Right hindlimb (tissue), 1 donor: Measurements from ENCODE around the gene RPGRIP1L.
"Not testable (repeated sequence)": the region's sequence is repeated elsewhere in the genome, so short reads cannot be mapped to it uniquely, and the experiment has no call there.

ENCODE experiments used
- DNase-seq: peaks from one replicate; pipeline ENCODE4 v3.0.0-alpha.2; 2018

The RPGRIP1L gene

DNA sequence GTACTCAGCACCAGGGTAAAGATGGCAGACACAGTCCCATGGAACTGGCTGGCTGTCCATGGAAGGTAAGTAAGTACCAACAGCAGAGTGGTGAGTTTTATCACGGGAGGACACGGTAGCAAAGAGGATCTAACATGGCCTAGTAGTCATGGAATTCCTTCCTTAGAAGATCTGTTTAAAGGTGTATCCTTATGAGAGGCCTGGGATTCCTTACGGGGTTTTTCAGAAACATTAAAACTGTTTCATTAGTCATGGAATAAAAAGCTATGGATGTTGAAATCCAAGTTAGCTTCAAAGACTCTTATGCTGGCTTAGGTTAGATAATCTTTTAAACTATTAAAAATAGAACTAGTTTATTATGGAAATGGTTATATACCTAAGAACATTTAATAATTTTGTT lies 7.7 kb upstream of the RPGRIP1L start:
- no peak for DNase-seq

DNA sequence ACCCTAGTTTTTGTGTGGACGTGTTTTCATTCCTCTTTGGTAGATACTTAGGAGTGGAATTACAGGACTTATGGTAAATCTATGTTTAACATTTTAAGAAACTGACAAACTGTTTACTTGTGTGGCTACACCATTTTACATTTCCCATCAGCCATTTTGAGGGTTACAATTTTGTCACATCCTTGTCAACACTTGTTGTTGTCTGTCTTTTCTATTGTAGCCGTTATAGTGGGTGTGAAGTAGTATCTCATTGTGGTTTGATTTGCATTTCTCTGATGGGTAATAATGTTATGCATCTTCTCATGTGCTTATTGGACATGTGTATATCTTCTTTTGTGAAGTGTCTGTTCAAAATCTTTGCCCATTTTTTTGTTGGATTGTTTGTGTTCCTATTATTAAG lies 4.8 kb upstream of the RPGRIP1L start:
- no peak for DNase-seq

DNA sequence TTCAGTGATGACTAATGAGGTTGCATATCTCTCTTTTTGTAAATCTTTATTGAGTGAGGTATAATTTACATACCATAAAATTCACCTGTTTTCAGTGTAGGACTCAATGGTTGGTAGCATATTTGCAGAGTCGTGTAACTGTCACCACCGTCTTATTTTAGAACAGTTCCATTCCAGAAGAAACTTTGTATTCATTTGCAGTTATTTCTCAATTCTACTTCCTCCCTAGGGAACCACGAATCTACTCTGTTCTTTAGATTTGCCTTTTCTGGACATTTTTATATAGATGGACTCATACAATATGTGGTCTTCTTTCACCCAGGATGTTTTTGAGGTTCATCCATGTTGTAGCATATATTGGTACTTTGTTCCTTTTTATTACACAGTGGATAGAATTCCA lies 4.0 kb upstream of the RPGRIP1L start:
- no peak for DNase-seq

DNA sequence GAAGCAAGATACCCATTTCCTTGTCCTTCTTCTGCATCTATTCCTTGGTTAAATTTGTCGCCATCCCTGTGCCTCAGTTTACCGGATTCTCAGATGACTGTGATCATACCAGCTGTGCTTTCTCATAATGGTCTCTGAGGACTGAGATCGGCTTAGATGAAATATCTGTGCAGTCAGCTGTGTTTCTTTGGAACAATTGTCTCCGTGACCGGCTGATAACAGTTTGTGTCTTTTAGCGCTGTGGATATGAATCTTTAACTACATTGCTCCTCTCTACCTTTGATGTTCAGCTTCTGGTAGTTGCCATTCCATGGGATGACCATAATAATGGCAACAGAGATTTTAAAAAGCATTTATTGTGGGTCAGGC lies 770 bp upstream of the RPGRIP1L start:
- peak; percentile 20 for DNase-seq

DNA sequence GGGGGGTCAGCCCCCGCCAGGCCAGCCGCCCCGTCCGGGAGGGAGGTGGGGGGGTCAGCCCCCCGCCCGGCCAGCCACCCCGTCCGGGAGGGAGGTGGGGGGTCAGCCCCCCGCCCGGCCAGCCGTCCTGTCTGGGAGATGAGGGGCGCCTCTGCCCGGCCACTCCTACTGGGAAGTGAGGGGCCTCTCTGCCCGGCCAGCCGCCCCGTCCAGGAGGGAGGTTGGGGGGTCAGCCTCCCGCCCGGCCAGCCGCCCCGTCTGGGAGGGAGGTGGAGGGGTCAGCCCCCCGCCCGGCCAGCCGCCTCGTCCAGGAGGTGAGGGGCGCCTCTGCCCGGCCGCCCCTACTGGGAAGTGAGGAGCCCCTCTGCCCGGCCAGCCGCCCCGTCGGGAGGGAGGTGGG lies 5.4 kb downstream of the RPGRIP1L start:
- DNase-seq: not testable (repeated sequence)

DNA sequence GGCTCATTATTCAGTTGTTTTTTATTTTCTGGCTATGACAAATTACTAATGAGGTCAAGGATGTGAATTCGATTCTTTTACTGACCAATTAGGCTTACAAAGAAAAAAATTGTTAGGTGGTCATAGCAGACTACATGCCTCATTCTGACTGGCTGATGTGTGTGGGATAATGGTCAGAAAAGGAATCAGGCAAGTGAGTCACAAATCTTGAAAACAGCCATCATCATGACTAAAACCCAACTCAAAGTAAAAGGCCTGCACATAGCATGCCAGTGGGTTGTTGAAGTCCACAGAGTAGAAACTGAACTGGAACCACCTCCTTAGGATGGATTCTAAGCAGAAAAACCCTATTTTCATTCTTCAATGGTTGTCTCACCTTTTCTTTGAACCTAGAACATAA lies 8.6 kb downstream of the RPGRIP1L start:
- no peak for DNase-seq

DNA sequence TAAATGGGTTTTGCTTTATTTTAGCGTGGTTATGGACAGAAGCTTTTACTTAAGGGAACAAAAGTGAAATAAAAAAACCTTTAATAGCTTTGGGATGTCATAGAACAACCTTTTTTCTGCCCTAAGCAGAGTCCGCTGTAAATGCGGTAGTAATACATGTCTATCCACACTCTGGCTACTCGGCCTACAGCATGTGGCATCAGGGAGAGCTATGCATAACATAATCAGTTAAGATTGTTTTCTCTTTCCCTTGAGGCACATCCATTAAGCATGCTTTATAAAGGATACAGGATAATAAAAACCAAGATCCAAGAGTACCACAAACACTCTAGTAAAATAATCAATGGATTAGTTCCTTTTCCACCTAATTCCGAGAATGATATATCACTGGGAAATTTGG lies 10.3 kb downstream of the RPGRIP1L start:
- DNase-seq: no peak

DNA sequence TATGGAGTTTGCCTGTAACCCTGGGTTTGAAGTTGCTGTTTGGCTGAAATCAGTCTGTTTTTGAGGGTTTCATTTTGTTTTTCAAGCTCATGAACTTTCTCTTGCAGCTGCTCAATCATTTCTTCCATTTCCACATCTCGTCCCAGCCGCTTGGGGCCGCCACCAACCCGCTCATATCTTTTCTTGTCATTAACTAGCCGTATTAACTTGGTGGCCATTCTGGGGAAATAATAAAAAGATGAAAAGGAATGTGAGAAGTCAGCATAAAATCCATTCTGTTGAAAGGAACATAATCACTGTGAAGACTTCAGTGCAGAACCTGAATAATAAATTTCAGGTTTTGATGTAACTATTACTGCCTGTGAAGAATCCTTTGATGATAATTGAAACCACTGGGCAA lies 11.5 kb downstream of the RPGRIP1L start:
- DNase-seq: no peak

DNA sequence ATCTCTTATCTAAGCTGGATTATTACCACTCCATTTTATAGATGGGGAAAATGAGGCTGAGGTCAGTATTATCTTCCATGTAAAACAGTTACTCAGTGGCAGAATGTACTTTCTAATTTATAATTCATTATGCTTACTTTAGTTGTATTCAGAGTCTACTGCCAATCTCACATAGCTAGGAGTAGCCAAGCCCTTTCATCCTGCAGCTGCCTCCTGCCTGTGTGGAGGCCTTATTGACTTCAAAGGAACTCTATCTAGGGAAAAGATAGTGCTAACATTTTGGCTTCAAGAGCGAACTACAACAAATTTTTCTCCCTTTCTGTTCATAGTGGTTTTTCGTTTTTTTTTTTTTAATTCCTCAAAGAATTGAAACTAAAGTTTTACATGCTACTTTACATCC lies 12.9 kb downstream of the RPGRIP1L start:
- no peak for DNase-seq

DNA sequence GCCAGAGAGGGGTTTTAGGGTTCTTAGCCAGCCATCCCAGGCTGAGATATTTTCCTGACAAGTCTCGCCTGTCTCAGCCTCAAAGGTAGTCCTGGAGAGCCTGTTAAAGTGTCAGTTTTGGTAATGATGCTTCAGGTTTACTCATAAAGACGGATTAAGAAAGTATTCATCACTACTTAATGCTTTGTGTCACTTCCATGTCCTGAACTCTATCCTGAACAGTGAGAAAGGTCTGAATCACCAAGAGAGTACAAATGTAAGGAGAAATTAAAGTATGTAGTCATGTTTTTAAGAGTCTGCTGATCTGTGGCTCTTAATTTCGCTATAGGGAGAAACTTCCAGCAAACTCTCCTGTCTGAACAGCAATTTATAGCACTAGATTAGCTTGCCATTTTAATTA lies 14.0 kb downstream of the RPGRIP1L start:
- no peak for DNase-seq

DNA sequence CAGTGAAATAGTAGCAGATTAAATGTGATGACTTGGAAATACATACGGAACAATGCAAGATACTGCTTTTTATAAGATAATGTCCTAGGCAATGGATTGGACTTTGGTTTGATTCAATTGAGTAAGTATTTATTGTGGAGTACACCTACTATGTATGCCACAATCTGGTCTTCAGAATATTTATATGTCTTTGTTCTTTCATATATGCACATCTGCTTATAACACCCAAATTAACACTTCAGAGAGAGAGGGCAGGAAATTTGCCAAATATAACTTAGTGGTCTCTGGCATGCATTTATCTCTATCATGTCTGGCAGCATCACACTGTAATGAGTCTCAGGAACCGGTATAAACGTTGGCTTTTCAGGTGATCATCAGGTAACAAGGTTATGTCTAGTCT lies 16.9 kb downstream of the RPGRIP1L start:
- DNase-seq: no peak

DNA sequence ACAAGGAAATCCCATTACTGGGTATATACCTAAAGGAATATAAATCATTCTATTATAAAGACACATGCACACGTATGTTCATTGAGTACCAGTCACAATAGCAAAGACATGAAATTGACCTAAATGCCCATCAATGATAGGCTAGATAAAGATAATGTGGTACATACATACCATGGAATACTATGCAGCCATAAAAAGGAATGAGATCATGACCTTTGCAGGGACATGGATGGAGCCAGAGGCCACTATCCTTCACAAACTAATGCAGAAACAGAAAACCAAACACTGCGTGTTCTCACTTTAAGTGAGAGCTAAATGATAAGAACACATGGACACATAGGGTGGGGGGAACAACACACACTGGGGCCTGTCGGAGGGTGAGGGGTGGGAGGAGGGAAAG lies 18.3 kb downstream of the RPGRIP1L start:
- not testable (repeated sequence) for DNase-seq

DNA sequence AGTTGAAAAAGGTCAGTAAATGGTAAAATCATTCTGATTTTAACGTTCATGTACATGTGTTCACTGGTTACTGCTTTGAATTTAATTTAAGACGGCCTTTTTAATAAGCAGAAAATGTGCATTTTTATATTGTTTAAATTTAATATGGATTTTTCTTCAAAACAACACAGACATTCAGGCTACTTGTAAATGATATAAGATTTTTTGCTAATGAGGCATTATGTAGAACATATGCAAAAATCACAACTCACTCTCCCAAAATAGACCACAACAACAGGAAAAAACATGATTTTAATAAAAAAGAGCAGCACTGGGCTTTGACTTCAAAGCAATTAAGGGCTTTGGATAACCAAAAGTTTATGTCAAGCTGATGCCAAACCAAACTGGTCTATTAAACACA lies 22.3 kb downstream of the RPGRIP1L start:
- DNase-seq: no peak

DNA sequence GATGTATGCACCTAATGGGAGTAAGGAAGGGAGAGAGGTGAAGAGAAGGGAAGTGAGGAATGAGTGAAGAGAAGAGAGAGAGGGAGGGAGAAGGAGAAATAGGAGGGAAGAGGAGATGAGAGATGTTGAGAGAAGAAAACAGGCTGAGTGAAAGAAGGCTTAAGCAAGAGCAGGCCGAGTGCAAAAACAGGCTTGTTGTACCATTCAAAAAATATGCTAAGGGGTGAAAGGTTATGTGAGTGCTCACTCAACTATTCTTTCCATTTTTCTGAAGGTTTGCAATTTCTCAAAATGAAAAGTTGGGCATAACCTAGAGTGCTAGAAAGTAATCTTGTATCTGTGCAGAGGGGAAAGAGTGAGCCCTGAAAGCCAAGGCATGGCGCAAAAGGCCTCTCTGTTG lies 22.9 kb downstream of the RPGRIP1L start:
- DNase-seq: no peak

DNA sequence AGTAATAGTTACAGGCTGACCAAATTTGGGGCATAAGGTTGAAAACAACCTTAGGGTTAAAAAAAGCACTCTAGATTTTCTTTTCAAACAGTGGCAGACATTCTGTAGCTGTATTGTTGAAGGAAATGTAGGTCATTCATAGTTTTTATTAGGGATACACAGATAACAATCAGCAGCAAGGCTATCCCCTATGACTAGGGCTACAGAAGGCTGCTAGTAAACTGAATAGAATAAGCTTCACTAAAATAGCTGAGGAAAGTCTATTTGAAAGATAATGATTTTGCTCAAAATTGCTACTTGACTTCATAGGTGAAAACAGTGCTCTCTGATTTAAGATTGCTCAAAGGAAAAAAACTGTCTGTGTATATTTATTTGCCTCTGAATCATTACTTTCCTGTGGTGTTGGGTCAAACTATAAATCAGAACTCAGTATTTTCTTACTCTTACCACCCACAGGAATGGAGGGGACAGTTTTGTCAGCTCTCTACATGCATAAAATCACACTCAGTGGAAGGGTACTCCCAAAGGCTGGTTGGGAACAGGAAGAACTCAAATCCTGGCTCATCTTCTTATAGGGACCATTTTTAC lies 24.8 kb downstream of the RPGRIP1L start:
- no peak for DNase-seq

DNA sequence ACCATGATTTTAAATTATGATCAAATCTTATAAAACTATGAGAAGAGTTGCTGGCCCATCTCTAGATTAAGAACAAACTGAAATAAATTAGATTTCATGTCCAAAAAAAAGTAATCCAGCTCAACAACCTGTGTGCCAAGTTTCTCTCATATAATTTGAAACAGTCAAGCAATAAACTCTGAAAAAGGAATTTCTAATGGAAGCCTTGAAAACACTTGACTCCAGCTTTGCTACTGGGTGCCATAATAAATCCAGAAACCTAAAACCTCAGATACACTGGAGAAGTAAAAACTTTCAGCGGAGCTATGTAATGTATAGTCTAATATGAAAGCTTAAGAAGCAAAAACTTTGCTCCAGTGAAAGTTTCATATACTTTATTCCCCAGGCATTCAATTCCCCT lies 25.5 kb downstream of the RPGRIP1L start:
- DNase-seq: no peak

DNA sequence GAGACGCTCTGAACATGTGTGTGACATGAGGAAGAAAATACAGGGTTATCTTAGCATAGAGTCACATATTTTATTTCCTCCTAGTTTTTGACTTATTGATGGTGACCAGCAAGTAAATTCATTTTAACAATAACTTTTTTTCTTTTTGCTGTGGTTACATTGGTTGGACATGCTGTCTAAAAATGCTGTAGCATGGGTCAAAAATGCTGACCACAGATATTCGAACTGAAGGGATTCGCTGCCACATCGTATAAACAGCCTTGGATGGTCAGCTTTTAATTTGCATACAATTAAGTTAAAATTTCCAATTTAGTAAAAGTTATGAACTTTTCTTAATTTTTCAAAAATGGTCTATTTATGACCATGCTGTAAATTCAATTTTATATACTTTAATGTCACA lies 30.5 kb downstream of the RPGRIP1L start:
- DNase-seq: no peak

DNA sequence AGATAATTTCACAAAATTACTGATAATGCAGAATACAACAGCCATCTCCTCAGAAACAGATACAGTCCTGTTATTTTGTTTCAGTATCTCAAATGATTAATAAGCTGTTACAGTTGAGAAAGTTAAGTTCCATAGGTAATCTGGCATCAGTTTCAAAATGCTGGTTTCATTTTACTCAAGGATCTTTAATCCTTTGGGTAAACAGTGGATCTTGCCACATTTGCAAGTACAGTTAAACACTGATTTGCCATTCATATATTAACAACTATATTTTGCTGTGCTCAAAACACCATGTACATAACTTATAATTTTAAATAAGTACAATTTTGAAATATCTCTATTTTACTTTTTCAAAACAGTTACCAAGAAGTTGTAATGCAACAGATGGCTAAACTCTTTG lies 31.2 kb downstream of the RPGRIP1L start:
- DNase-seq: no peak

DNA sequence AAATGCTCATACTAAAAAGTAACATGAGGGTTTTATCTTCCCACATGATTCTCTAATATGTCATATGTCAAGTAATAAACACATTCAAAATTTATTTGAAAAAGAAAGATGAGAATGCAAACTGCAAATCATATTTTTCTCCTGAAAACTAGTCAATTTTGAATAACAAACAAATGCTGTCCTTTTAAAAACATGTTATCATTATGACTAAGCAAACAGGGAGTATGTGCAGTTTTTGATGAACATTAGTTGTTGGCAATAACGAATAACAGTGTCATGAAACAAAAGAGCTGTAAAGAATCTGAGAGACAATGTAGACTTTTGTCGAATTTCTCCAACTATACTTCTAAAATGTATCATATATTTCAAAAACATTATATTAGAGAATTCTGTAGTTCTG lies 34.8 kb downstream of the RPGRIP1L start:
- DNase-seq: no peak

DNA sequence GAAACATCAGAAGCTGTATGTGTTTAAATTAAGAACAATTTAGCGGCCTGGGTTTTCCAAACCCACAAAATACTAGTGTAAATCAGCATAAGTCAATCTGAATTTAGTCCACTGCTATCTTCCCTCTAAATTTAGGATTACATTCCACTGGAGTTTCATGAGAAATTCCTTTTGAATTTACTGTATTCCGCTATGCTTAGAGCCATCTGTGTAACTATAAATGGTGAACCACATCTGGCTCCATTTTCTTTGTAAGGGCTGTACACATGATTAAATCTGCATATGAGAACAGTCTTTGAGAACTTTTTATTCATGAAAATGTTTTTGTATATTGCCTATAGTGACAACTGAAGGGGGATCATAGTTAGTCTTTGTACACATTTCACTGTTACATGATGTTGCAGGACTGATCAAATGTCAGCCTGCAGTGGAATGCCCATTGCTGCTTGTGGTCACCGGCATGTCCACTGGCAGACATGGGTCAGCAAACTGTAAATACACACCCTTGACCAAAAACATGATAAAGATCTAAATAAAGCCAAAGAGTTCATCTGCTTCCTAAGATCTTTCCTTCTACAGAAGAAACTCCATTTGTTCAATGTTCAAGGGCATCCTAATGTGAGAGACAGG lies 36.8 kb downstream of the RPGRIP1L start:
- DNase-seq: no peak

DNA sequence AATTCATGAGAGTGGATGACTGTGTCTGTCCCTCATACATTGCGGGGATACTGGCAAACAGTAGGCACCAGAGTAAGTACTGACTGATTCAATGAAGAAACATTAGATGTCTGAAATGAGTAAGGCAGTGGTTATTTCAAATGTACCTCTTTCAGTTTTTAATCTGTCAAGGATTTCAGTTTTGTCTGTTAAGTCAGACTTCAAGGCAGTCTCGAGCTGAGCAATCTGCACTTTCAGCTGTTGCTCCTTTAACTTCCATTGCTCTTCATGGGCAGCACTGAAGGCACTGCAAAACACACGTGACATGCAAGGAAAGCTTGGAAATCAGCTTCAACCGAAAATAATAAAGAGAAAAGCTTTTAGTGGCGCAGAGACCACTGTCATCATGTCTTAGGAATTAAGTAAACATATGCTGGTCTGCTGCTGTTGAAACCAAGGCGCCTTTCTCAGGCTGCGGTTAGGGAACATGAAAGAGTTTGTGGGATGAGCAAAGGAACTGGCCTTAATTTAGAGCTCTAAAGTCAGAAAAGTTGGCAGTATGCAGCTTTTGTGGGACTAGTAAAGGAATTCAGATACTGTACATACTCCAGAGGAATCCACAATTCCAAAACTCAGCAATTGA lies 38.8 kb downstream of the RPGRIP1L start:
- peak; percentile 65 for DNase-seq

DNA sequence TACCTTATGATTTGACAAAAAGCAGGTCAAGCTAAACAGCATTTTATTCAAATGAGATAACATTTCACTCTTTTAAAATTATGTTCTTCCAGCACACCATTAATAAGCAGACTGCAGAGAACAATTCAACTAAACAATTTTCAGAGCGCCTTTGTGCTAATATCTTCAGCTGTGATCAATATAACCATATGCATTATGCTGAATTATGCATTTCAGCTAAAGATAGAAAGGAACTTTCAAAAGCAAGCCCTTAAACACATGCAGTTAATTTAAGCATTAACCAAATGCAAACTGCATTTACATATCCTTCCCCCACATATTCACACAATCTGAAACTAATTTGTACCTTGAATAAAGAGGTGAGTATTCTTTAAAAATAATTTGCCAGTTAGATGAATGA lies 41.6 kb downstream of the RPGRIP1L start:
- DNase-seq: no peak

DNA sequence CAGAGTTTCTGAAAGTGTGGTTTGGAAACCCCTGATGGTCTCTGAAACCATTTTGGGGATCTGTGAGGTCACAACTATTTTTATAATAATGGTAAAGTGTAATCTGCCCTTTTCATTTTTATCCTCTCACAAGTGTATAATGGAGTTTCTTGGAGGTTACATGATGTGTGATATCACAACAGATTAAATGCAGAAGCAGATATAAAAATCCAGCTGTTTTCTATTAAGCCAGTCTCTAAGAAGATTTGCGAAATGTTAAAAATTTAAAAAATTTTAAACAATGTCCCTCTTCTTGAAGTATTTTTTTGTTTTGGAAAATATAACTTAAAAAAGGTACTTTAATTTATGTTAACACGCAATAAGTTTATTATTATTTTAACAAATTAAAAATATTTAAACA lies 48.7 kb downstream of the RPGRIP1L start:
- no peak for DNase-seq

DNA sequence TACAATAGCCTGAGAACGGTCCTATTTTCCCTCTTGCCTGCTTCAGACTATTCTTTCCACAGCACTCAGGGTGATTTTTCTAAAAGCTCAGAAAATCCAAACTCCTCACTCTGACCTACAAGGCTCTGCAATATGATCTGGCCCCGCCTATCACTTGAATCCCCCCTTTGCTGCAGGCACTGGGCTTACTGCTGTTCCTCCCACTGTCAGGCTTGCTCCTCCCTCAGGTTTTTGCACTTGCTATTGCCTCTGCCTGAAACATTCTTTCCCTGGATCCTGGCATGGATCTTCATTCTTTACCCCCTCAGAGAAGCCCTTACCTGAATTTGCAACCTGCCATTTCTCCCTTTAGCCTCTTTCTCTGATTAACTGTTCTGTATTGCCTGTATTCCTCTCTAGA lies 52.3 kb downstream of the RPGRIP1L start:
- DNase-seq: no peak

DNA sequence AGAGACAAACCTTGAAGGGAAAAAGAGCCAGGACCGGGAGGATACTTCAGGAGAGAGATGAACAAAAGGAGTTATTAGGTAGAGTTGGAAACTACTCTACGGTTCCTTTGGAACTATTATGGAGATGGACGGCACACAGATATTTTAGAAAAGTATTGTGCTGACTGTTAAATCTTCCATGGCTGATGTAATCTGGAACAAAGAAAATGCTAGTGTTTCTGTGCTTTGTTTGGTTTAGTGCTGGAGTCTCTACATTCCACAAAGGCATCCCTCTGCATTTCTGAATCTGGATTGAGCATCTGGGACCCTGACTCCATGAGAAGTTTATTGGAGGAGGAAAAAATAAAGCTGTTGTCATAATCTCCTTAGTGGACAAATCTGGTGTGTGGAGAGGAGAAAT lies 57.2 kb downstream of the RPGRIP1L start:
- DNase-seq: no peak
